ENCODE data around the gene HIPK3. TPM values are rescaled to one million over a fixed set of nuclear protein-coding genes. Genes with fewer than 3 reads are reported as not detected.
"Not testable (repeated sequence)": the region's sequence is repeated elsewhere in the genome, so short reads cannot be mapped to it uniquely, and the experiment has no call there.

HIPK3 gene
- polyA plus RNA-seq, 1 donor from 2014 or later, result 25.5 TPM

DNA sequence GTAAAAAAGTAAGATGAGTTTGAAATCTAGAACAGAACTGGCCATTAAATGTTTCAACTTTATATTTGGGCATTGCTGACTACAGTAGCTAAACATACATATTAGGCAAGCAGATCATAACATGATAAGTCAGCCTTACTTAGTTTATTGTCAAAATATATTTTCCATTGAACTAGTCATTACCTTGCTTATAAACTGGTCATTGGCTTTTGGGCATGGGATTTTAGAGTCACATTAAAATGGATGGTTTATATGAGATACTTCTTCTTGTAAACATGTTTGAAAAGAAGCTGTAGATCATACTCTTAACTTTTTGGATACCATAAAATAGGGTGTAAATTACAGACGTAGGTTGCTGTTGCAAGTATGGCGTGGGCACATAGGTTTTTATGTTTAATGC lies 2.7 kb downstream of the HIPK3 start:
- no peaks in the 10 kb centered on the region for H3K9me3 ChIP-seq (ENCODE audit: low read length)
- H3K9me2 ChIP-seq (ENCODE audit: insufficient read depth, low read length), result no peaks in the 10 kb centered on the region
- peaks cover 57% of the 10 kb centered on the region for H3K79me2 ChIP-seq (replicated peaks; ENCODE audit: insufficient read depth, low read length)
- H3K4me2 ChIP-seq (ENCODE audit: low read length), result peak overlapping the region; percentile 90
- H3K36me3 ChIP-seq (ENCODE audit: insufficient read depth, low read length), result no peaks in the 10 kb centered on the region
- no peak overlapping the region for H3K27ac ChIP-seq (ENCODE audit: low read length)
- no peak overlapping the region for H3K9ac ChIP-seq (ENCODE audit: low read length)
- peaks cover 3% of the 10 kb centered on the region for H4K20me1 ChIP-seq (ENCODE audit: insufficient read depth)
- no peaks in the 10 kb centered on the region for H3K27me3 ChIP-seq (ENCODE audit: insufficient read depth, low read depth, low read length)
- H3K4me3 ChIP-seq (ENCODE audit: low read length), result peak overlapping the region; percentile 76
- no peak overlapping the region for H2AFZ ChIP-seq (ENCODE audit: low read depth, low read length)
- peaks cover 6% of the 10 kb centered on the region for H3F3A ChIP-seq (ENCODE audit: insufficient read depth, low read length, poor library complexity, severe bottlenecking)
- TF ChIP-seq TAF1 (IDR thresholded peaks at IDR 0.05; ENCODE audit: low read depth), result no peak
- TF ChIP-seq RAD21 (conservative IDR thresholded peaks at IDR 0.05), result no peak
- TF ChIP-seq SMC3 (conservative IDR thresholded peaks at IDR 0.05; ENCODE audit: poor library complexity), result no peak
- TF ChIP-seq EP300 (conservative IDR thresholded peaks at IDR 0.05; ENCODE audit: poor library complexity, severe bottlenecking), result no peak

- H3K79me2 ChIP-seq (replicated peaks; ENCODE audit: insufficient read depth, low read length), result peaks cover 72% of the 10 kb centered on the region
- not testable (repeated sequence) for H3K36me3 ChIP-seq (ENCODE audit: insufficient read depth, low read length); H3K9me2 ChIP-seq (ENCODE audit: insufficient read depth, low read length); H3K27me3 ChIP-seq (ENCODE audit: insufficient read depth, low read depth, low read length); H4K20me1 ChIP-seq (ENCODE audit: insufficient read depth); H2AFZ ChIP-seq (ENCODE audit: low read depth, low read length); H3K27ac ChIP-seq (ENCODE audit: low read length); H3F3A ChIP-seq (ENCODE audit: insufficient read depth, low read length, poor library complexity, severe bottlenecking); H3K9ac ChIP-seq (ENCODE audit: low read length); H3K4me3 ChIP-seq (ENCODE audit: low read length); H3K9me3 ChIP-seq (ENCODE audit: low read length); H3K4me2 ChIP-seq (ENCODE audit: low read length)
Measured at GRCh38 chr11:33261350-33261749, 4.2 kb downstream of the HIPK3 start.

GRCh38 chr11:33262011-33262645 lies 4.9 kb downstream of the HIPK3 start:
- peaks cover 76% of the 10 kb centered on the region for H3K79me2 ChIP-seq (replicated peaks; ENCODE audit: insufficient read depth, low read length)
- H3K9me2 ChIP-seq (ENCODE audit: insufficient read depth, low read length), result no peaks in the 10 kb centered on the region
- H3K36me3 ChIP-seq (ENCODE audit: insufficient read depth, low read length), result no peaks in the 10 kb centered on the region
- H4K20me1 ChIP-seq (ENCODE audit: insufficient read depth), result peaks cover 3% of the 10 kb centered on the region
- H3K4me2 ChIP-seq (ENCODE audit: low read length), result no peak overlapping the region
- no peaks in the 10 kb centered on the region for H3F3A ChIP-seq (ENCODE audit: insufficient read depth, low read length, poor library complexity, severe bottlenecking)
- H3K4me3 ChIP-seq (ENCODE audit: low read length), result no peak overlapping the region
- H3K9me3 ChIP-seq (ENCODE audit: low read length), result no peaks in the 10 kb centered on the region
- no peak overlapping the region for H3K27ac ChIP-seq (ENCODE audit: low read length)
- TF ChIP-seq MXI1 (conservative IDR thresholded peaks at IDR 0.05; ENCODE audit: poor library complexity, severe bottlenecking), result no peak
- no peak for TF ChIP-seq TAF1 (IDR thresholded peaks at IDR 0.05; ENCODE audit: low read depth)
- TF ChIP-seq REST (IDR thresholded peaks at IDR 0.05; ENCODE audit: borderline replicate concordance), result no peak
- TF ChIP-seq POLR2AphosphoS5 (IDR thresholded peaks at IDR 0.05), result no peak
- no peak for TF ChIP-seq EP300 (conservative IDR thresholded peaks at IDR 0.05; ENCODE audit: poor library complexity, severe bottlenecking)
- no peak for TF ChIP-seq RAD21 (conservative IDR thresholded peaks at IDR 0.05)
- TF ChIP-seq CTCF (IDR thresholded peaks at IDR 0.05; ENCODE audit: poor library complexity, severe bottlenecking), result no peak
- no peak for TF ChIP-seq EZH2 (IDR thresholded peaks at IDR 0.05; ENCODE audit: borderline replicate concordance, insufficient read depth, low read length, poor library complexity, severe bottlenecking)
- TF ChIP-seq SMC3 (conservative IDR thresholded peaks at IDR 0.05; ENCODE audit: poor library complexity), result no peak
- no peak overlapping the region for H2AFZ ChIP-seq (ENCODE audit: low read depth, low read length)
- no peaks in the 10 kb centered on the region for H3K27me3 ChIP-seq (ENCODE audit: insufficient read depth, low read depth, low read length)
- no peak overlapping the region for H3K9ac ChIP-seq (ENCODE audit: low read length)

Measured in neural cell (in vitro differentiated cells).